GM19438 (cell line): ENCODE measurements around the gene AFF3.
"Not testable (repeated sequence)": the region's sequence is repeated elsewhere in the genome, so short reads cannot be mapped to it uniquely, and the experiment has no call there.

Source experiments
- ATAC-seq: cut with Tn5 transposase; IDR thresholded peaks from one replicate; pipeline ENCODE4 v1.9.1; 2021; ENCODE audit warnings: low read depth; ENCODE audit not compliant: unreplicated experiment

Gene AFF3

GRCh38 chr2:99777656-99778290 is 364.6 kb downstream of the AFF3 start:
- no peak for ATAC-seq

- ATAC-seq = no peak
Measured at GRCh38 chr2:99776906-99777646, 365.3 kb downstream of the AFF3 start.

DNA sequence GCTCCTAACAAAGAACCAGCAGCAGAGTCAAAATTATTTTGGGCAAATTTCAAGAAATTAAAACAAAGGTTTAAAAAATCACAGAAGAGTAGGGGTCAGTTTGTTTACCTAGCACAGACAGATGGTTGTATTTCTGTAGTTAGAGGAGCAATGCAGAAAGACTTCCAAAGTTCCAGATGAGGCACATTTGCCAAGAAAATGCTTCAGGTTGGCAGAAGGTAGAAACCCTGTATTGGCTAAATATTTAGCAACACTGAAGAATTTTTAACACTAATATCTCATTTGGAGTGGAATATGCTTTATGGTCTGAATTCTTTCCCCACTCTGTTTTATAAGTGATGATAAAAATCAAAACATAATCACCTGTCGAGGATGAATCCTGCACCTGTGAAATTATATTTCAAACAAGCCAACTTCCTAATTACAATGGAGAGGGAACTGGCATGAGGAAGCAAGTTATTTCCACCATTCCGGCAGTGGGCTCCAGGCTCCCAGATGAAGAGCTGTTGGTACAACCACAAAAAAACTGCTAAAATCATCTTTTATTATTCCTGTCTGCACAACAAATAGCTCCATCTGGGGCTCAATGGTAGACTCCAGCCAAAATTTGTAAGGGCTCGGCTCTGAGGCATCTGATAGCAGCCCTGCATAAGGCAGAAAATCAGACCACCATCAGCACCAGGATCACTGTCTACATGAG is 366.0 kb downstream of the AFF3 start:
- no peak for ATAC-seq

- ATAC-seq = no peak
Measured at GRCh38 chr2:99775585-99775984, 366.8 kb downstream of the AFF3 start.

- not testable (repeated sequence) for ATAC-seq
Measured at GRCh38 chr2:99773642-99774041, 368.7 kb downstream of the AFF3 start.

- ATAC-seq = no peak
Measured at GRCh38 chr2:99772591-99773331, 369.6 kb downstream of the AFF3 start.

DNA sequence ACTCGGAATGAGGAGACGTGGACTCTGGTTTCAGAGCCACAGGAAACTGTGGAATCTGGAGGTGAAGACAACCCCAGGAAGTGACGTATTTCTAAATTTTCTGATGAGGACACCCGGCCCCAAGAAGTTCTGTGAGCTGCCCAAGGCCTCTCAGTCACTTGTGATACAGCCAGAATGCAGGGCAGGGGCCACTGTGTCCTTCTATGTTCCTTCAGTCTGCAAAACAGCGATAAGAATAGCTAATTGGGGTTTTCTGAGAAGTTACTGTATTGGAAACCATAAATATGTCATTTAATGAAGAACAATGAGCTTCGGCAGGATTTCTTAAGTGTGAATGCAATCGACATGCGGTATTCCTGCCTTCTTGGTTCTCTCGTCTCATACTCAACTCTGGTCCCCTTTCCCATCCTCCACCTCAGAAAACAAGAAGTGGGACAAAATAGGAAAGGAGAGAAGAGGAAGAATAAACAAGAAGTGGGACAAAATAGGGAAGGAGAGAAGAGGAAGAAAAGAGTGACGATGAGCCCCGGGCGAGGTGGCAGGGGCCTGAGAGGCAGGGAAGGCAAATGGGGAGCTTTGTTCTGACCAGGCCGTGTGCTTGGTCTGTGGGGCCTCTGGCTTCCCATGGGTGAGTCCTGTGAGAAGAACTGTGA is 370.6 kb downstream of the AFF3 start:
- no peak for ATAC-seq

DNA sequence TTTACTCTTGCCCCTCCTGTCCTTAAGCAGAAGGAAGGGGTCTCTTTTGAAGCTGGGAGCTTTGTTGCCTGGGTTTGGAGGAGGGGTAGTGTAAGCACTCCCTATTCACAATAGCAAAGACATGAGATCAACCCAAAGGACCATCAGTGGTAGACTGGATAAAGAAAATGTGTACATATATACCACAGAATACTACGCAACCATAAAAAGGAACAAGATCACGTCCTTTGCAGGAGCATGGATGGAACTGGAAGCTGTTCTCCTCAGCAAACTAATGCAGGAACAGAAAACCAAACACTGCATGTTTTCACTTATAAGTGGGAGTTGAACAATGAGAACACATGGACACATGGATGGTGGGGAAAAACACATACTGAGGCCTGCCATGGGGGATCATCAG is 371.5 kb downstream of the AFF3 start:
- ATAC-seq = no peak

- no peak for ATAC-seq
Measured at GRCh38 chr2:99765731-99766318, 376.6 kb downstream of the AFF3 start.

DNA sequence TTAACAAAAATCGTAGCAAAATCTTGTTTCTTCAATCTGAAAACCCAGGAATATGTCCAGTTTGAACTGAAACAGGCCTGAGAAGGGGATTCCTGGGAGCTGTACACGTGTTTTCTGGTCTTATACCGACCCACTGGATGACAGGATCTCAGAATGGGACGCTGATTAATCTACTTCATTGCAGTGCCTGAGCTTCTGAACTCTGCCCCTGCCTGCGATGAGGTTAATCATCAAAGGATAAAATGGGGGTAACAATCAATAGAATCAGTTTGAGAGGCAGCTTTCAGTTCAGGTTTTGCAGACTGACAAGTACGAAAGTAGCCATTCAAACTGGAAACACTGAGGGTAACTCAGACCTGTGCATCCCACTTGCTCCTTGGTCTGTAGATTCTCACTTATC is 378.6 kb downstream of the AFF3 start:
- ATAC-seq = no peak

DNA sequence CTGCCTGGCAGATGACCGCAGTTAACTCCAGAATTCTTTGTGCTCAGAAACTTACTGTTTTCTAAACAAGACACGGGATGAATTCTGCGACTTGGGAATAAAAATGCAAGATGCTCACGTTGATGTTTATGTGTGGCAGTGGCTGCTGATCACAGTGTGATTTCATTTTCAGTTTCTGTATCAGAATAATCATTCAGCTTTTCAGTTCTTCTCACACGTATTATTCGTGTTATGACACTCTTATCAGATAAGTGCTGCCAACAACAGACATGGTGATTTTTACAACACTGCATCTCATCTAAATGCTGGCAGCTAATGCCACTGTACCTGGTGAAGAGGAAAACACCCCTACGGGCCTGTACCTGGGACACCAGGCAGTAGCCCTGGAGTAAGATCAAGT is 379.7 kb downstream of the AFF3 start:
- no peak for ATAC-seq

DNA sequence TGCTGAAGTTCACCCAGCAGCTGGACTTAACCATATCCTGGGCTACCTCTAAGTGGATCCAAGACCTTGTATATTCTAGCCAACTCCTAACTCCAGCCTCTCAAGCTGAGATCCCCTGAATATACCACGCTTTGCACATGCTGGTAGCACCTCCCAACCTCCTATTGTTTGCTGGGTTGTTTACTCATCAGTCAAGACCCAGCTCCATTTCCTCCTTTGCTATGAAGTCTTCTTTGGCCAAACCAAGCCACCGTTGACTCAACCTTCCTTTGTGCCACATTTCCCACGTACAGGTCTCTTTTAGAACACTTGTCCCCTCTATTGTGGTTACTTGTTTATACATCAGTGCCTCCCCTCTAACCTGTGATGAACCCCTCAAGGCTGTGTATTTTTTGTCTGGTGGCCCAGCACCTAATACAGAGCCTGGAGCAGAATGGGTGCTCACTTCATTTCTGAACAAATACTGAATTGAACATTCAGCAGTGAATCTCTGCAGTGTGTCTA is 384.7 kb downstream of the AFF3 start:
- no peak for ATAC-seq

GRCh38 chr2:99756059-99756458 is 386.3 kb downstream of the AFF3 start:
- ATAC-seq = no peak

DNA sequence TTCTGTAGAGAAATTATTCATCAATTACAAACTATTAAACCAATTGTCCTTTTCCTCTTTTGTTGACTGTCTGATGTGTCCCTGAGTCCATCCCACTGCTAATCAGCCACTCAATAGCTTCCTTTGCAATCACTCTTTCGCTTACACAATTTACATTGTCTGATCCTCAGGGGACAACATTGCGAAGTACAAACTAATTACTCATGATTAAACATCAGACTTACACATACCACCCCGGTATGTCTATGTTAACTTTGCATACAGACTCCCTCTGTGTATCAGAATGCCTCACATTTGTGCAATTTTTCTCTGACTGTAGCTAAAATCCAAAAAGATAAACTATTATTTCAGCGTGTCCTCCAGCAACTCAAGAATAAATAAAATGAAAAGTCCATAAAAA is 388.2 kb downstream of the AFF3 start:
- ATAC-seq = no peak

GRCh38 chr2:99753505-99753904 is 388.9 kb downstream of the AFF3 start:
- ATAC-seq = no peak

- ATAC-seq = no peak
Measured at GRCh38 chr2:99748344-99748743, 394.0 kb downstream of the AFF3 start.

DNA sequence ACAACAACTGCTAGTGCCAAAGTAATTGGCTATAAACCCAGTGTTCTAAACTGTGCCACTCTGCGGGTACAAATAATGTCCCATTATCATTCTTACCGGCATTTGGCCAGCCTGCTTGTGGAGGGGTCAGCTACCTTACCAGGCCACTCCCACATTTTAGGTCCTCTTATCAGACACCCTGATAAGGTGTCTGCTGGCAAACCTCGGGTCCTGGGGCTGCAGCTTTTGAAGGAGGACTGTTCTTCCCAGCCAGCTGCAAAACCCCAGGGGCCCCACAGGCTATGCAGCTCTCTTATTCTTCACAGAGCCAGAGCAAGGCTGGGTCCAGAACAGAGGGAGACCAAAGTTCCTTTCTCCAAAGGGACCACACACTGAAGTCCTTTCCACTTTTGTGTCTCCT is 394.5 kb downstream of the AFF3 start:
- ATAC-seq = no peak

GRCh38 chr2:99743146-99743545 is 399.2 kb downstream of the AFF3 start:
- no peak for ATAC-seq

DNA sequence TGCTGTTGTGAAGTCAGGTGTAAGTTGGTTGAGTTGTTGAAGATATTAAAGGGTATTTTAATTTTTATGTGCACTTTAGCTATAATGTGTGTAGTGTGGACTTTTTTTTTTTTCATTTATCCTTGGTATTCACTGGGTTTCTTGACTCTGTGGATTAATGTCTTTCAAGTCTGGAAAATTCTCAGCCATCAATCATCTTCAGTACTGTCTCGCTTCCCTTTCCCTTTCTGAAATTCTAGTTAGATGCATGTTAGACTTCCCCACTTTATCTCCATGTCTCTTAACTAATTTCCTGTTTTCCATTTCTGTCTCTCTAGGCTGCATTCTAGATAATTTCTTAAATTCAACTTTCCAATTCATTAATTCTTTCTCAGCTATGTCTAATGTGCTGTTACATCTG is 404.9 kb downstream of the AFF3 start:
- no peak for ATAC-seq

DNA sequence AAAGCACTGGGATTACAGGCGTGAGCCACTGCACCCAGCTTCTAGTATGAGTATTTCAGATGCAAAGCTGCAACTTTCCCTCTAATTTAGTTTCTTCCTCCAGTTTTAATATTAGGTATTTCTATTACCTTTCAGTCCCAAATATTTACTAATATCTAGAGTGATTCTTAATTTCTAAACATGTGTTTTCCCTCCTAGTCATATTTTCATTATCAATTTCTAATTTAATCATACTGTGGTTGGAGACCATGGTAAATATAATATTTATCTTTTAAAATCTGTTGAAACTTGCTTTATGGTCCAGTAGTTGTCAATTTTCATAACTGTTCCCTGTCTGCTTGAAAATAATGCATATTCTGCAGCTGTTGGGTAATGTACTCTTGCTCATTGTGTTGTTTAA is 406.6 kb downstream of the AFF3 start:
- ATAC-seq = no peak
